SK-N-SH treated with all-trans-retinoic acid at 6 μM for 48 hours (cell line): Measurements from ENCODE around the gene CD8B.

Experiments
- CSDC2 ChIP-seq: fragments of 250-450 bp; sonication (Bioruptor Pico); IDR thresholded peaks from 2 replicates; pipeline ENCODE4 v1.5.0; 2020; ENCODE audit warnings: mild to moderate bottlenecking, moderate library complexity
- ESRRG ChIP-seq: fragments of 250-450 bp; sonication (Bioruptor Pico); IDR thresholded peaks from 2 replicates; pipeline ENCODE4 v1.6.1; 2021; ENCODE audit warnings: mild to moderate bottlenecking
- OSR1 ChIP-seq: fragments of 250-450 bp; sonication (Bioruptor Pico); IDR thresholded peaks from 2 replicates; pipeline ENCODE4 v1.8.0; 2022; ENCODE audit warnings: moderate library complexity, mild to moderate bottlenecking, inconsistent platforms
- PPARA ChIP-seq: fragments of 250-450 bp; sonication (Bioruptor Pico); IDR thresholded peaks from 2 replicates; pipeline ENCODE4 v1.5.0; 2020; ENCODE audit warnings: mild to moderate bottlenecking, borderline replicate concordance
- TCF4 ChIP-seq: fragments of 250-450 bp; sonication (Bioruptor Pico); IDR thresholded peaks from 2 replicates; pipeline ENCODE4 v1.8.0; 2021; ENCODE audit warnings: mild to moderate bottlenecking, moderate library complexity, borderline replicate concordance
- ZFP30 ChIP-seq: fragments of 450-650 bp; formaldehyde crosslinking; IDR thresholded peaks from 2 replicates; pipeline ENCODE4 v1.5.0; 2022; ENCODE audit warnings: mild to moderate bottlenecking, moderate library complexity
- TF ChIP-seq, protein P1 (sequence below): fragments of 250-450 bp; sonication (Bioruptor Pico); IDR thresholded peaks from 2 replicates; pipeline ENCODE4 v1.5.1; 2020; ENCODE audit warnings: low read depth, mild to moderate bottlenecking, moderate library complexity
- TF ChIP-seq, protein P2 (sequence below): fragments of 250-450 bp; sonication (Bioruptor Pico); IDR thresholded peaks from 2 replicates; pipeline ENCODE4 v1.8.0; 2020; ENCODE audit warnings: mild to moderate bottlenecking, moderate library complexity, borderline replicate concordance

DNA sequence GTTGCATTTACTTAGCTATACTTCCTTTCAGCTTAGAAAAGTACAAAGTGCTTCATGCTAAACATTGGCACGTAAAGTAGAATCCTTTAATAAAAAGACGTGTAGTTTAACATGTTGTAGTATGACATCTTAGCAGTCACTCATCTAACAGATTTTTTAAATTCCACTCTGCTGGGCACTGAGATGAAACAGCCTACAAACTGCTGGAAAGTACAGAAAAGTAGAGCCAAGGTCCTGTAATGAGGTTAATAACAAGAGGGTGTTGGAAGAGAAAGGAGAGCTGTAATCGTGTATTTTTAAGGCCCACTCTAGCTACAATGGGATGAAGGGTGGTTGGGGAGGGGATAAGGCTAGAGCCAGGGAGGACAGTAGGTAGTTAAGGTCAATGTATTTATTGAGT is 81.7 kb downstream of the CD8B start:
- TF ChIP-seq PPARA = no peak
- no peak for TF ChIP-seq ESRRG (CRISPR knock-in tag)
- TF ChIP-seq, protein P1, sequence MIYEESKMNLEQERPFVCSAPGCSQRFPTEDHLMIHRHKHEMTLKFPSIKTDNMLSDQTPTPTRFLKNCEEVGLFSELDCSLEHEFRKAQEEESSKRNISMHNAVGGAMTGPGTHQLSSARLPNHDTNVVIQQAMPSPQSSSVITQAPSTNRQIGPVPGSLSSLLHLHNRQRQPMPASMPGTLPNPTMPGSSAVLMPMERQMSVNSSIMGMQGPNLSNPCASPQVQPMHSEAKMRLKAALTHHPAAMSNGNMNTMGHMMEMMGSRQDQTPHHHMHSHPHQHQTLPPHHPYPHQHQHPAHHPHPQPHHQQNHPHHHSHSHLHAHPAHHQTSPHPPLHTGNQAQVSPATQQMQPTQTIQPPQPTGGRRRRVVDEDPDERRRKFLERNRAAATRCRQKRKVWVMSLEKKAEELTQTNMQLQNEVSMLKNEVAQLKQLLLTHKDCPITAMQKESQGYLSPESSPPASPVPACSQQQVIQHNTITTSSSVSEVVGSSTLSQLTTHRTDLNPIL (CRISPR knock-in tag) = no peak
- TF ChIP-seq, protein P2, sequence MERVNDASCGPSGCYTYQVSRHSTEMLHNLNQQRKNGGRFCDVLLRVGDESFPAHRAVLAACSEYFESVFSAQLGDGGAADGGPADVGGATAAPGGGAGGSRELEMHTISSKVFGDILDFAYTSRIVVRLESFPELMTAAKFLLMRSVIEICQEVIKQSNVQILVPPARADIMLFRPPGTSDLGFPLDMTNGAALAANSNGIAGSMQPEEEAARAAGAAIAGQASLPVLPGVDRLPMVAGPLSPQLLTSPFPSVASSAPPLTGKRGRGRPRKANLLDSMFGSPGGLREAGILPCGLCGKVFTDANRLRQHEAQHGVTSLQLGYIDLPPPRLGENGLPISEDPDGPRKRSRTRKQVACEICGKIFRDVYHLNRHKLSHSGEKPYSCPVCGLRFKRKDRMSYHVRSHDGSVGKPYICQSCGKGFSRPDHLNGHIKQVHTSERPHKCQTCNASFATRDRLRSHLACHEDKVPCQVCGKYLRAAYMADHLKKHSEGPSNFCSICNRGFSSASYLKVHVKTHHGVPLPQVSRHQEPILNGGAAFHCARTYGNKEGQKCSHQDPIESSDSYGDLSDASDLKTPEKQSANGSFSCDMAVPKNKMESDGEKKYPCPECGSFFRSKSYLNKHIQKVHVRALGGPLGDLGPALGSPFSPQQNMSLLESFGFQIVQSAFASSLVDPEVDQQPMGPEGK (CRISPR knock-in tag) = no peak
- TF ChIP-seq ZFP30 (CRISPR knock-in tag) = no peak
- TF ChIP-seq TCF4 (CRISPR knock-in tag) = no peak
- no peak for TF ChIP-seq CSDC2 (CRISPR knock-in tag)
- TF ChIP-seq OSR1 = no peak
